Loucy (cell line): Measurements from ENCODE around the gene NFATC3.

Experiments
- EZH2phosphoT487 ChIP-seq: fragments of 200-600 bp; IDR thresholded peaks from 2 replicates; pipeline ENCODE4 v1.6.1; 2018; ENCODE audit warnings: antibody characterized with exemption, mild to moderate bottlenecking, moderate library complexity, borderline replicate concordance
- TF ChIP-seq, protein P1 (sequence below): fragments of 200-600 bp; sonication (generic); conservative IDR thresholded peaks from 2 replicates; pipeline ENCODE4 v1.5.1; 2014; ENCODE audit warnings: mild to moderate bottlenecking, antibody characterized with exemption, low read length

- TF ChIP-seq, protein P1, sequence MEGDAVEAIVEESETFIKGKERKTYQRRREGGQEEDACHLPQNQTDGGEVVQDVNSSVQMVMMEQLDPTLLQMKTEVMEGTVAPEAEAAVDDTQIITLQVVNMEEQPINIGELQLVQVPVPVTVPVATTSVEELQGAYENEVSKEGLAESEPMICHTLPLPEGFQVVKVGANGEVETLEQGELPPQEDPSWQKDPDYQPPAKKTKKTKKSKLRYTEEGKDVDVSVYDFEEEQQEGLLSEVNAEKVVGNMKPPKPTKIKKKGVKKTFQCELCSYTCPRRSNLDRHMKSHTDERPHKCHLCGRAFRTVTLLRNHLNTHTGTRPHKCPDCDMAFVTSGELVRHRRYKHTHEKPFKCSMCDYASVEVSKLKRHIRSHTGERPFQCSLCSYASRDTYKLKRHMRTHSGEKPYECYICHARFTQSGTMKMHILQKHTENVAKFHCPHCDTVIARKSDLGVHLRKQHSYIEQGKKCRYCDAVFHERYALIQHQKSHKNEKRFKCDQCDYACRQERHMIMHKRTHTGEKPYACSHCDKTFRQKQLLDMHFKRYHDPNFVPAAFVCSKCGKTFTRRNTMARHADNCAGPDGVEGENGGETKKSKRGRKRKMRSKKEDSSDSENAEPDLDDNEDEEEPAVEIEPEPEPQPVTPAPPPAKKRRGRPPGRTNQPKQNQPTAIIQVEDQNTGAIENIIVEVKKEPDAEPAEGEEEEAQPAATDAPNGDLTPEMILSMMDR, result no peak
- TF ChIP-seq EZH2phosphoT487, result no peak
Observed at GRCh38 chr16:68190736-68191510, 105.8 kb downstream of the NFATC3 start.
